ENCODE data around the gene TGFBRAP1. TPM values are rescaled to one million over a fixed set of nuclear protein-coding genes. Genes with fewer than 3 reads are reported as not detected.
A peak's percentile ranks its signal among the peaks of the same experiment; 100 is the strongest.

Gene TGFBRAP1, protein sequence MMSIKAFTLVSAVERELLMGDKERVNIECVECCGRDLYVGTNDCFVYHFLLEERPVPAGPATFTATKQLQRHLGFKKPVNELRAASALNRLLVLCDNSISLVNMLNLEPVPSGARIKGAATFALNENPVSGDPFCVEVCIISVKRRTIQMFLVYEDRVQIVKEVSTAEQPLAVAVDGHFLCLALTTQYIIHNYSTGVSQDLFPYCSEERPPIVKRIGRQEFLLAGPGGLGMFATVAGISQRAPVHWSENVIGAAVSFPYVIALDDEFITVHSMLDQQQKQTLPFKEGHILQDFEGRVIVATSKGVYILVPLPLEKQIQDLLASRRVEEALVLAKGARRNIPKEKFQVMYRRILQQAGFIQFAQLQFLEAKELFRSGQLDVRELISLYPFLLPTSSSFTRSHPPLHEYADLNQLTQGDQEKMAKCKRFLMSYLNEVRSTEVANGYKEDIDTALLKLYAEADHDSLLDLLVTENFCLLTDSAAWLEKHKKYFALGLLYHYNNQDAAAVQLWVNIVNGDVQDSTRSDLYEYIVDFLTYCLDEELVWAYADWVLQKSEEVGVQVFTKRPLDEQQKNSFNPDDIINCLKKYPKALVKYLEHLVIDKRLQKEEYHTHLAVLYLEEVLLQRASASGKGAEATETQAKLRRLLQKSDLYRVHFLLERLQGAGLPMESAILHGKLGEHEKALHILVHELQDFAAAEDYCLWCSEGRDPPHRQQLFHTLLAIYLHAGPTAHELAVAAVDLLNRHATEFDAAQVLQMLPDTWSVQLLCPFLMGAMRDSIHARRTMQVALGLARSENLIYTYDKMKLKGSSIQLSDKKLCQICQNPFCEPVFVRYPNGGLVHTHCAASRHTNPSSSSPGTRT
- 20.6 TPM for total RNA-seq

DNA sequence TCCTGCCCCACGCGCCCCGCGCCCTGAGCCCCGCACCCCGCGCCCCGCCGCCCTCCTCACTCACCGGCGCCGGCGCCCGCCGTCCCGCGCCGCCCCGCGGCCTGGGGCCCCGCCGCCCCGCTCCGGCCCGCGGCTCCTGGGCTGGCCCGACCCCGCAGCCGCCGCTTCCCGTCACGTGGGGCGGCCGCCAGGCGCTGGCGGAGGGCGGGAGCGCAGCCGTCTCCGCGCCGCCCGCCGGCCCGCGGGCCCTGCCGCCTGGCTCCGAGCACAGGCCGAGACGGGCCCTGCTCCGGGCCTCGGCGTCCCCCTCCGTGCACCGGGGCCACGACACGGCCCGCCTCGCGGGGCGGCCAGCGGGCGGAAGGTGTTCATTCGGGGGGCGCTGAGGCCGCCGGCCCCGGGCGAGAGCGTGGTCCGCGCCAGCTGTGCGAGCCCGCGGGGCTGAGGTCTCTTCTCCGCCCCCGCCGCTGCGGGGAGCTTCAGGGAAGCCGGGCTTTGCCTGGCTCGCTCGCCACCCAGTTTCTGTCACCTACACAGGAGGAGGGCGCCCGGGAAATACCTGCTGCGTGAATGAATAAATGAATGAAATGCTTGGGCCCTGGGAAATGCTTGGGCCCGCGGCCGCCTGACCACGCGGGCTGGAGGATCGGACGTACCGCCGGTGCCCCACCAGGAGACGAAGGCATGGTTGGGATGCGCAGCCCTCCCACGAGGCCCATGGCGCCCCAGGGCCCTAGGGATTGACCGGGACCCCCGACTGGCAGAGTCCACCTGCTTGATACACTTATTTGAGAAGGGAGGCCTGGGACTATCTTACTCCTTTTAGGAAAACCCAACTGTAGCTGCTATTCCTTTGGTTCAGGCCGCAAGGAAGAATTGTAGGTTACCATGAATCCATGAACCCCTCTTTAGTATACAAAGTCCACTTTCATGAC is at the start of gene TGFBRAP1:
Gene TGFBRAP1, minus strand, starts transcription at position 175 of the 935 bp plus-strand sequence. CDS start 21,434 bp downstream, outside the sequence.
- DNase-seq (ENCODE audit: low spot score) (peak; percentile 65), ATAC-seq (peak; percentile 75)
- intact Hi-C loops (cut with DNase I): no loop called here

DNA sequence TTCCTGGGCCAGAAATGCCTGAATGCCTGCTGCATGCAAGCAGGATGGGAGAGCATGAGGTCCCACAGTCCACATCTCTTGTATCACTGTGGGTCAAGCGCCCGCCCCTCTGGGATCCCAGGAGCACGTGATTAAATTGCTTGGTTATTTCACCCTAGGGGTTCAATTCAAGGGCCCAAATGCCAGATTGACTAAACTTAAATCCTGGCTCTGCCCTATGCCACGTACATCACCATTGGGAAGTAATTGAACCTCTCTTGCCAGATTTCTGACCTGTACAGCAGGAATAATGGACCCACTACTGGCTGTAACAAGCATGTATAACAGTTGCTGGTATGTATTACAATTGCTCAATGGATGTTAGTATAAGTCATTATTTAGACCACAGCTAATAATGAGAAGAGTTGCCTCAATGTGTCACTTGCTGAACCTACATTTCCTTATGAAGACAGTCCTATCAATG is 49.4 kb upstream of the TGFBRAP1 start:
- ATAC-seq: no peak
- intact Hi-C loops (cut with DNase I): no loop called here
- peak; percentile 51 for DNase-seq (ENCODE audit: low spot score)

DNA sequence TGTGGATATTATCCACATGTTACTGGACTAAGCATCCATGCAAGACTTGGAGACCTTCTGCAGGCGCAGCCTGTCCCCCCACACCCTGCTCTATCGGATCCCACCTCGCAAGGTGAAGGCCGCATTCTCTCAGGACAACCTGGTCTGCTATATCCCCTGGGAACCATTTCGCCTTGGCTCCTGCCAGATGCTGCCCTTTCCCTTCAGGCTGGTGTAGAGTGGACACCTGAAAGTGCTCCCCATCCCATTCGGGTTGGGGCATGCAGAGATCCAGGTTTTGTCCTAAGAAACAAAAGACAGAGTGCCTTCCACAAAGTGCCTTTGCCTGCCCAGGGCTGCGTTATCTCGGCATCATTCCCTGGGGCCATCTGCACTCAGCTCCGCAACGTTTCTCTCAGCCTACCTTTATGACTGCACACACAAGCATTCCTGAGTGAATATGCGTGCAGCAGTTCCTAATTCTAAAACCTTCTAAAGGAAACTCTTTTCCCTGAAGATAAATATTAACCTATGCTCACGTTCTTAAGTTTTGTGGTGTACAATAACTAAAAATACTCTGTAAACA is 48.8 kb upstream of the TGFBRAP1 start:
- intact Hi-C loops (cut with DNase I): no loop called here
- ATAC-seq: no peak

DNA sequence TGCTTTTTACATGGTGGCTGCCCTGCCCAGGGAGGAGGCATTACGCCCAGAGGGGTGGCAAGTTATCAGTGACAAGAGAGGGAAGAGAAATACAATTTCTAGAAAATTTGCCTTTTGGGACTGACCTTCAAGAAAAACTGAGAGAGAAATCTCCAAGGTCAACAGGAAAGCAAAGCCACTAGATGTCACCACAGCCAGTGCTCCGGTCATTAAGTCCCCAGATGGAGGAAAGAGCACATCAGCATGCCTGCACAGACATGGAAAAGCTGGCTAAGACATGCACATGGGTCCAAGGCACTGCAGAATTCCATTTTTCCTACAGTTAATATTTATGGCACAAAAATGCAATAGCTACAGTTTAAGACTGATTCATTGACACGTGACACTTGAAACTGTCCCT is 48.3 kb upstream of the TGFBRAP1 start:
- ATAC-seq (no peak), DNase-seq (ENCODE audit: low spot score) (peak; percentile 42)
- intact Hi-C loops (cut with DNase I): no loop called here

More for the DNA sequence above, 48.8 kb upstream of the TGFBRAP1 start:
- peak; percentile 47 for DNase-seq (ENCODE audit: low spot score)

DNA sequence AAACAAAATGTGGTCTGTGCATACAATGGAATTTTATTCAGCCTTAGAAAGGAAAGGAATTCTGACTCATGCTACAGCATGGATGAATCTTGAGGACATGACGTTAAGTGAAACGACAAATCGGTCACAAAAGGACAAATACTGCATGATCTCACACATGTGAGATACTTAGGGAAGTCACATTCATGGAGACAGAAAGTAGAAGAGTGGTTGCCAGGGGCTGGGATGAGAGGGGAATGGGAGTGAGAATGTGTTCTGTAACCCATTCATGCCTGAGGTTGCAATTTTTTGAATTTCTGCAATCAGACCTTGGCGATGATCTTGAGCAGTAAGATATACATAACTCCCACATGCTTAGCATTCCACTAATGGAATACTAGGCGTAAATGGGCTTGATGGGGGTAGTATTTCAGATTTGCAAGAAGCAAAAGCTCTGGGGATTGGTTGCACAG is 47.3 kb upstream of the TGFBRAP1 start:
- ATAC-seq: no peak
- intact Hi-C loops (cut with DNase I): no loop called here
- DNase-seq (ENCODE audit: low spot score): no peak

DNA sequence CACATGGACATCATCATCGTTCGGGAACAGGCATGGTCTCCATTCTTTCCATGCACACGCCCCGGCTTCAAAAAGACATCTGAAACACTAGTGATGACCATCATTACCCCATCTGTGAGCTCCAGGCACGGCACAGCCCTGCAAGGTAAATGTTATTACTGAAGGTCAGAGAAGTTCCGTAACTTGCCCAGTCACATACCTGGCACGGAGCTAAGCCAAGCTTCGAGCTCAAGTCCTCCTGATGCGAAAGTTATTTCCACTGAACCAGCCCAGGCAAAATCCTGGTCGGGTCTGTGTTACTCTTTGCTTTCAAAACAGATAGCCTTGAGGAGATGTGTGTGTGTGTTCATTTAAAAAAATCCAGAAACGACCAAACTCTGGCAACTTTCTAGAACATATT is 46.5 kb upstream of the TGFBRAP1 start:
- intact Hi-C loops (cut with DNase I): no loop called here
- ATAC-seq (peak; percentile 3), DNase-seq (ENCODE audit: low spot score) (no peak)

DNA sequence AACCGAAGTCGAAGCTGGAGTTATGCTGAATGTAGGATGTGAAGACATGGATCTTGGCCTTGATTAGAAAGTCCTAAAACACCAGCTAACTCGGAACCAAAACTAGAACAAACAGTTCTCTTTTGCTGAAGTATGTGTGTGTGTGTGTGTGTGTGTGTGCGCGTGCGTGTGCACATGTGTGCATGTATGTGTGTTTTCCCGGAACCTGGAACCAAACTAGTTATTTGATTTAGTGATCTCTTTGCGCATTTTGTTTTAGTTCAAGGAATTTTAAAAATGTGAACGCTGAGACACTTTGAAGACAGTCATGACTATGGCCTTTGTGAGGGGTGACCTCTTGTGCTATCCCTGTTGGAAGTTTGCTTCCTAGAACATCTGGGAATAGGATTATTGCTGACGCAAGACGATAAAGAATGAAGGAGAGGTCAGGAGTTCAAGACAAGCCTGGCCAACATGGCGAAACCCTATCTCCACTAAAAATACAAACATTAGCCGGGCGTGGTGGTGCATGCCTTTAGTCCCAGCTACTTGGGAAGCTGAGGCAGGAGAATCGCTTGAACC is 45.5 kb upstream of the TGFBRAP1 start:
- intact Hi-C loops (cut with DNase I): no loop called here
- DNase-seq (ENCODE audit: low spot score) (no peak), ATAC-seq (peak; percentile 91)

DNA sequence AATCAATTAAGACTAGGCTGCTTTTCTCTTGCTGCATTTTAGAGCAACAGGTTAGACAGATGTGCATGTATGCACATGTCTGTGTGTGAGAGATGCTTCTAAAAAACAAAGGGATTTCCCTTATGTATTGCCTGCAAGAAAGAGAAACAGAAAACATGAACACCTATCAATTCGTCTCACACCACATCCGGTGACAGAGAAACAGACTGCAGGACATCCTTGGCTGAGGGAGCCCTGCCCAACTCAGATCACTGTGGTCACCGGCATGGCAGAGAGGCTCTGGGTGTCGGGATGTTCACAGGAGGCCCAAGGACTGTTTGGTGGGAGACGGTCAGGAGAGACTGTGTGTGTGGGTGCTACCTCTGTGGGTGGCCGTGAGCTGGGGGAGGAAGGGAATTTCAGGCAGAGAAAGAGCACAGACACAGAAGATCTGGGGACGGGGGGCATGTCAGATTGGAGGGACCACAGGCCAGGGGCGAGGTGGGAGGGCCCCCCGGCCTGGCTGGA is 44.4 kb upstream of the TGFBRAP1 start:
- intact Hi-C loops (cut with DNase I): loop anchor here (5.0 kb wide), 1 partner anchor 143 kb away; no protein-coding TSS in a partner anchor
- DNase-seq (ENCODE audit: low spot score): no peak
- no peak for ATAC-seq

DNA sequence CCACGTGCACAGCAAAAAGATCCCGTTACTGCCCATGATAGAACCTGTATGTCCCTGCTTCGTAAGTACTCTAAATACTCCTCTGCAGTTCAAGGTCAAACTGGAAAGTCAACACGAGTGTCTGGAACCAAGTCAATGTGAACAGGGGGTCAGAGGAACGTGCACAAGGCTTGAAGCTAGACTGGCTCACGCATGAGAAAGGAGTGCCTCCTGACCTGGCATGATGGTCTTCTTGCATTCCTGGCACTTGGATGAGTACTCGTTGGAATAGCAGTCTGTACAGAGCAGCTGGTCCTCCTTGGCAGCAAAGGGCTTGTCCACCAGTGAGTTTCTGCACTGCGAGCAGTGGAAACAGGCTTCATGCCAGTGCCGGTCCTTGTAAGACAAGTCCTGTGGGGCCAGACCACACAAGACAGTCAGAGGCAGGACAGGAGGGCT is 43.8 kb upstream of the TGFBRAP1 start:
- intact Hi-C loops (cut with DNase I): loop anchor here (5.0 kb wide), 1 partner anchor 144 kb away; no protein-coding TSS in a partner anchor
- DNase-seq (ENCODE audit: low spot score) (no peak), ATAC-seq (peak; percentile 57)

DNA sequence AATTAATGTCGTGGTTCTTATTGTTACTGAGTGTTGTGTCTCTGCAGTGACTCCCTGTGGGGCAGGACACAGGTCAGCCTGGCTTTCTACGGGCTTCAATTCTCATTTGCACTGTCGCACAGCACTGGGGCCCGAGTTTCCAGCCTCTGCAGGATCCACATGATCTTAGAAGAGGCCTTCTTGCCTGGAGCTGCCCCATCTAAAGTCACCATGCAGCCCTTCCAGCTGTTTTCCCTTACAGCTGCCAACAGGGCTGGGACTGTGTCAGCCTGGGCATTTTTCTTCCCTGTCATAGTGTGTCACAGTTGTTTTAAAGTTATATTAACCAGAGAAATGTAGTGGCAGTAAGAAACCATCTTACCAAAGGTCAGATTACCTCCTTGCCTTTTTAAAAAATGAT is 42.3 kb upstream of the TGFBRAP1 start:
- intact Hi-C loops (cut with DNase I): loop anchor here (5.0 kb wide), 1 partner anchor 145 kb away; no protein-coding TSS in a partner anchor
- ATAC-seq (no peak), DNase-seq (ENCODE audit: low spot score) (no peak)

DNA sequence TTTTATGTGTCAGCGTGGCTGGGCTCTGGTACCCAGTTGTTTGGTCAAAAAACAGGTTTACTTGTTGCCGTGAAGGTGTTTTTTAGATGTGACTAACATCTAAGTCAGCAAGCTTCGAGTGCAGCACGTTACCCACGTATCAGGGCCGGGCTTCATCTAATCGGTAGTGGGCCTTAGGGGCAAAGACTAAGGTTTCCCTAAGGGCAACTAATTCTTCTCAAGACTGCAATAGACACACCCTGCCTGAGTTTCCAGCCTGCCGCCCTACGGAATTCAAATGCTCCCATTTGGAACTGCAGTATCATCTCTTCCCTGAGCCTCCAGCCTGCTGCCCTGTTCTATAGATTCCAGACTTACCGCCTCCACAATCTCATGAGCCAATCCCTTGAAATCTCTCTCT is 41.6 kb upstream of the TGFBRAP1 start:
- ATAC-seq: no peak
- no peak for DNase-seq (ENCODE audit: low spot score)
- intact Hi-C loops (cut with DNase I): loop anchor here (5.0 kb wide), 1 partner anchor 146 kb away; no protein-coding TSS in a partner anchor

DNA sequence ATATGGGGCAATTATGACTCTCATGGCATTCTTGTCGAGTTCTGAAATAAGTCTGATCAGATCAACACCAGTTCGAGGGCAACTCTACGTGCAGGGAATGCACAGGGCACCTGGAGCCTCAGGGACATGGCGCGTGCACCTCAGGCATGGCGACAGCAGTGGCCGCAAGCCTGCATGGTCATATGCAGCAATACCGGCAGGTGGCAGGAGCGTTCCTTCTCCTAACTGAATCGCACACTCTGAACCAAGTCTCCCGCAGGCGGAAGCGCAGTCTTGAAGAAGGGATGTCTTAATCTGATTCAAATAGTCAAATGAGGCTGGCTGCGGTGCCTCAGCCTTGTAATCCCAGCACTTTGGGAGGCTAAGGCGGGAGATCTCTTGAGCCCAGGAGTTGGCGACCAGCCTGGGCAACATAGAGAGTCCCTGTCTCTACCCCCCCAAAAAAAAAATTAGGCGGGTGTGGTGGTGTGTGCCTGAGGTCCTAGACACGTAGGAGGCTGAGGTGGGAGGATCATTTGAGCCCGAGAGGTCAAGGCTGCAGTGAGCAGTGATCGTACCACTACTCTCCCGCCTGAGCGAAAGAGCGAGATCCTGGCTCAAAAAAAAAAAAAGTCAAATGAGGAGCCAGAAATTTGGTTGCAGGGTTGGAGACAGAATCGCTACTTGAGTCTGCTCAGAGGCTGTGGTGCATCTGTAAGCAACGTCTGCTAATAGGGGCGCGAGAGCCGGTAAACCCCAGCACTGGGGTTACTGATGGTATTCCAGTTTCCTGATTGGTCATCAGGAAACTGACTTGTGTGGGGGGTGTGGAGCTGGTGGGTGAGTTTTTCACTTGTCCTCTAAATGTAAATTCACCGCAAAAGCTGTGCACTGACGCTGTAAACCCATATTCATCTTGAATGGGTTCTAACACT is 40.5 kb upstream of the TGFBRAP1 start:
- DNase-seq (ENCODE audit: low spot score) (peak; percentile 92), ATAC-seq (peak; percentile 82)
- intact Hi-C loops (cut with DNase I): loop anchor here (5.0 kb wide), 1 partner anchor 147 kb away; no protein-coding TSS in a partner anchor

DNA sequence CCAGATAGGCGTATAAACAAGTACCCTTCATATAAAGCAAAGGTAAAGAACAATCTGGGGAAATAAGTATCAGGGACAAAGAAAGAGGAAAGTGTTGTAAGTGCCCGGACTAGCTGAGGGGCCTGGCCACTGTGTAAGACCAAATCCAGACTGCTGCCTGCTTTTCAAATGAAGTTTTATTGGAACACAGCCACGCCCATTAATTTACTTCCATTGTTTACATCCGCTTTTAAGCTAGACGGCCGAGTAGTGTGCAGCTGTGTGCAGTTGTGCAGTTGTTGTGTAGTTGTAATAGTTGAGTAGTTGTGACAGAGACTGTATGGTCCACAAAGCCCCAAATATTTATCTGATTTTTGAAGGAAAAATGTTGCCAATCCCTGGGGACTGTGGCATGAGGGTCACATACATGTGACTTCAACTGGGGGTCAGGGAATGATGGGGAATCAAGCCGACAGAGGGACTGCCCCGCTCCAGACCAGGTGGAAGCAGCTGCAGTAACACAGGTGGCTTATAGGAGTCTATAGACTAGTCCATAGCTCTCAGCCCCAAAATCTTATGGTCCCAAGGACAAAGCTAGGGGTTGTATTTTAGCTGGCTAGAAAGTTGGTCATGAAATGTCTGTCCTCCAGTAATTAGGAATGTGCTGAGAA is 39.3 kb upstream of the TGFBRAP1 start:
- intact Hi-C loops (cut with DNase I): no loop called here
- DNase-seq (ENCODE audit: low spot score): no peak
- ATAC-seq: no peak

DNA sequence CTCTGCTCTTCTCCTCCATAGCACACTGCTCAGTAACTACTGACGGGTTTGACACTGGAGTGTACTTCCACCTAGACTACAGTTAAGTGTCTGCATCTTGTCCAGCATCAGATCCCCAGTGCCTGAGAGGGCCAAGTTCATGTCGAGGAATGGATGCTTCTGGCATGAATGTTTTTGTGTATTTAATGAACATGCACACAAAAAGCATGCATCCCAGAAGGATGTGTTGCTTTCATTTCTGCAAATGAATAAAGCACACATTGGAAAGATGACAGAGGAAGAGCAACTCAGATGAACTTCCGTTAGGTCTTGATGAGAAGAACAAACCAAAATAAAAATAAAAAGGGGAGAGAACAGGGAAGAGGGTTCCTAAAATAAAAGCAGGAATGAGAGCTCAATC is 35.7 kb upstream of the TGFBRAP1 start:
- DNase-seq (ENCODE audit: low spot score): no peak
- intact Hi-C loops (cut with DNase I): no loop called here
- no peak for ATAC-seq

DNA sequence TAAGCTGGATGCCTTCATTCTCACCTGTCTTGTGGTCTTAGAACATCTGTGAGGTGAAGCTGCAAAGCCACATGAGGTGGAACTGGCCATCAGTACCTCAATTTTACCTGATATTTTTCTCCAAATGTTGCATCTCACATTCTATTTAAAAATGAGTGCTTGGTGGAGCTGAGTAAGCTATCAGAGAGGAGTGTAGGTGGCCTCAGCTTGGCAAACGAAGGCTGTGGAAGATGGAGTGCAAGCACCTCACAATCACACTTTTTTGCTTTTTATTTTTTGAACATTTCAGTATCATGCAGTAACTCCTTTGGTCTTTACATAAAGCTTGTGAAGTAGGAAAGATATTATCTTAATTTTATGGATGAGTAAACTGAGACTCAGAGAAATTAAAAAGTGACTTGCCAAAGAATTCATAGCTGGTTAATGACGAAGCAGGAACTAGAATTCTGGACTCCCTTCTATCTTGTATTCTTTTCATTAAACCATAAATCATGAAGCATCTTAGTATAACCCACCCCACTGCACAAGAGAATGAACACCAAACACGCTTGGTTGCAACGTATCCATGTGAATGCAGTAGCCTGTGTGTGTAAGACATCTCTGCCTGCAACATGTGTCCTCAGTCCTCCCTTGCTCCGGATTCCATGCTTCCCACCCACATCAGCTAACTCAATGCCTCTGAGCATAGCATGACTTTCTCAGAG is 35.1 kb upstream of the TGFBRAP1 start:
- intact Hi-C loops (cut with DNase I): no loop called here
- DNase-seq (ENCODE audit: low spot score) (no peak), ATAC-seq (no peak)

Data from sciatic nerve (tissue), 2 donors.